ENCODE results near the gene CXCL12.

The CXCL12 gene

DNA sequence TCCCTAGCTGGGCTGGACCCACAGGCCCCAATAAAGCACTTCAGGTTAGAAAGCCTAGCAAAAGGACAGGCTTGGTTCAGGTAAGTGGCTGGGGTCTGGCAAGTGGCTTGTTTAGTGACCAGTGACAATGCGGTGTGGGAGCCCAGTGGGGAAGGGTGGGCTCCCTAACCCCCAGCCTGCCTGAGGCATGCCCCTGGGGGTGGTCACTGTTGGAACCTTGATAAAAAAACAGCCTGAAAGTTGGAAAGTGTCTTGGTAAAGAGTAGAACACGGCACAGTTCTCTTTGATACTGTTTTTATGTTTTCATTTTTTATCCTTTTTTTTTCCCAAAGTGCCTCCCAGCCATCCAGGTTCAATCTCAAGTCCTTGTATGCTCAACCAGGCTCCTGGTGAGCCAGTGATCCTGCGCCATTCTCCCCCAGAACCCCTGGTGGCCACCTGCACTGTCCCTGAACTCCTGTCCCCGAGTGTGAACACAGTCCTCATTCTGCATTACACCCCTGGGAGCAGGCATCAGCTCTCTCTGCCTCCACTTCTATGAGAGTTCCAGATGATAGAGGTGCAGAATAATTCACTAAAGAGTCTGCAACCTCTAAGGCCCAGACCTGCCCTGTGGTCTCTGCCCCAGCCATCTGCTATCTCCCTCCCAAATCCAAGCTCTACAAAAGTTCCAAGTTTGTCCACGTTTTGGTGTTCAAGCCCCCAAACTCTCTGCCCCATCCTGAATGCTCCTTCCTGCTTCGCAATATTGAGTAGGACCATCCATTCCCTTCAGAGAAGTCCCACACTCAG is 15.0 kb upstream of the CXCL12 start:
- DNase-seq (ENCODE audit: low read depth in 2 of 2): no peak

DNA sequence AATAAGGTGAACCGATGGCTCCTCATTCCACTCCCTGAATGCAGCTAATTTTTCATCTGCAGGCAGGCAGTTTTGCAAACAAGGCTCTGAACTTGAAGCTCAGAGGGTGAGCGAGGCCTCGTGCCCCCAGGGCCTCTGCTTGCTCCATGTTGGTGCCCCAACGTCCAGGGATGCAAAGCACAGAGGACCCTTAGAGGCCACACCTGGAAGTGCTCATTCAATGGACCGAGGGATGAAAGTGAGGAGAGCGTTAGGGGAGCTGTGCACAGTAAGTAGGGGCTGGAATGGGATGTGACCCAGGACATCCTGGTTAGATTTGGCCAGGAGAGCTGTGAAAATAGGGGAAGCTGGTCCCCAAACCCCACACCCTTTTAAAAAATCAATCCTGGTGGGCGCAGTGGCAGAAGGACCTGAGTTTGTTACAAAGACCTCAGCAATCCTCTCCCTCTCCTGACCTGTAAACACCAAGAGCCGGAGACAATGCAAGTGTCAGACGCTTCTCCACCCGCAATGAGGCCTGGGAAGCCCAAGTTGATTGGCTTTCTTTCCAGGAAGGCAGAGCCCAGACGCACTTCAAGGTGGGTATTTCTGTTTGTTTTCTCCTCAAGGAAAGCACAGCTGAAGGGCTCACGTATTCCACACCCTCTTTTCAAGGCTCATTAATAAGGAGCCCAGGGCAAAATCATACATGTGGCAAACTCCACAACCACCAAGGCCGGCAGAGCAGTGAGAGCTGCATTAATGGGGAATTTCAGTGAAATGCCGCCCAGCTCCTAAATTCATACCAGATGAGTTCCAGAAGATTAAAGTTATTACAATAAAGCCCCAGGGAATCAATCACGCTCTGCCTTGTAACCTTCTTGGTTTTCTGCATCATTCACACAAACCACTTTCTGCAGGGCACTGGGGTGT is 14.1 kb upstream of the CXCL12 start:
- DNase-seq (ENCODE audit: low read depth in 2 of 2): no peak

DNA sequence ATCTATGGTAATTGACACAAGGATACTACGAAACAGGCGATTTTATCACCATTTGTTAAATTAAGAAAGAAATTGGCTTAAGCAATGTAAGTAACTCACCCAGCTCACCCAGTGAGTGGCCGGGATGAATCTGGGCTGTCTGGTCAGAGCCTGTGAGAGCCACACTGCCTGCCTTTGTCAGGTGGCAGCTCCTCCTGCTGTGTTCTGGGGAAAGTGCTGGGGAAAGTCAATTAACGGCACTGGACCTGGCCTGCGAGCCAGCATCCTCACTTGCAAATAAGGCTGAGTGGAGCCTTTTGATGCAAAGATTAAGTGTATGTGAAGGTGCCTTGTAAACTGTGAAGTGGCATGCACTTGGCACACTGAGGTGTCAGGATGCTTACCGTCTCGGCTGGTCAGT is 13.4 kb upstream of the CXCL12 start:
- DNase-seq (ENCODE audit: low read depth in 2 of 2): no peak

DNA sequence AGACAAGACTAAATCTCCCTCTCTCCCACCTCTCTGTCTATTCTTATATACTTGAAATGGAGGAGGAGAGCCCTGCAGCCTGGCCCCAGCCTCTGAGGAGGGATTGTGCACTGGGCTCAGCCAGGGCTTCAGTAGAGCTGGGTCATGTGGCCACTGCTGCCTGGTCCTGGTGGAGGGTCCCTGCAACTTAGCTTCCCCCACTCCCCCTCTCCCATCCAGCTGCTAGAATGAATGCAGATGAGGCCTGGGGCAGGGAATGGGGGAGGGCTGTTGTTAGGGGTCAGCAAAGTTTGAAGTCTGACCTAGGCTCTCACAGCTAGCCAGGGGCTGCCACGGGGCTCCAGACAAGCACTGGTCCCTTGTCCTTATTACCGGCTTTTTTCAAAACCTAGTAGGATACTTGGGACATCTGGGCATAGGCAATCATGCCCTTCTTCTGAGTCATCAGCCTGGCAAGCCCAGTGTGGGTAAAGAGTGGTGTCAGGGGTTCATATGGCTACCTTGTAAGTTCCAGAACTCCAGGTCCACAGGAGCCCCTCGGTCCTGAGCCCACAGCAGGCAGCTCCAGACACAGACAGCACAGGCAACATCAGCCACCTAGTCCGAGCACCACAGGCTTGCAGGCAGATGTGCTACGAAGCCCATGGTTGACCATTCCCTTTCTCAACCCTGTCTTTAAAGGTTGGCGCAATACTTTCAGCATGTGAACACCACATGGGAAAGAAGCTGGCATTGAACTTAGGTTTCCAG is 12.8 kb upstream of the CXCL12 start:
- no peak for DNase-seq (ENCODE audit: low read depth in 2 of 2)

DNA sequence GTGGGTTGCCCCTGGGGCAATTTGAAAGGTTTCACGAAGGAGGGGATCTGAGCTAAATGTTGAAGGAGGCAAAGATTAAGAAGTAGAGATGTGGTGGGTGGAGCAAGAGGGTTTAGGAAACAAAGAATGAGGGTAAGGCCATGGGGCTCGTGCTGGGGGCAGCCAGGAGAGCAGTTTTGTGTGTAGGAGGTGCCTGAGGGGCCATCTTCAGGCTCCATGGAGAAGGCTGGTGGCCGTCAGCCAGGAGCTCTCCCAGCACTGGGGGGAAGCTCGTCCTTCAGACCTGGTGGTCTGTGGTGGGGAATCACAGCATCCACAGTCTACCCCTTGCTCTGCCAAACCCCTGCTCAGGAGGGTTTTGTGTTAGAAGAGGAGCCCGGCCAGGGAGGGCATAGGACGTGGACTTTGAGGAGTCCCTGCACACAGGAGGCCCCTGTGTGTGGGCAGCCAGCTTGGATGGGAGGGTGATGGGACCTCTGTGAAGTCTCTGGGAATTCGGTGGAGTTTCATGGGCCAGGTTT is 11.8 kb upstream of the CXCL12 start:
- DNase-seq (ENCODE audit: low read depth in 2 of 2): no peak

DNA sequence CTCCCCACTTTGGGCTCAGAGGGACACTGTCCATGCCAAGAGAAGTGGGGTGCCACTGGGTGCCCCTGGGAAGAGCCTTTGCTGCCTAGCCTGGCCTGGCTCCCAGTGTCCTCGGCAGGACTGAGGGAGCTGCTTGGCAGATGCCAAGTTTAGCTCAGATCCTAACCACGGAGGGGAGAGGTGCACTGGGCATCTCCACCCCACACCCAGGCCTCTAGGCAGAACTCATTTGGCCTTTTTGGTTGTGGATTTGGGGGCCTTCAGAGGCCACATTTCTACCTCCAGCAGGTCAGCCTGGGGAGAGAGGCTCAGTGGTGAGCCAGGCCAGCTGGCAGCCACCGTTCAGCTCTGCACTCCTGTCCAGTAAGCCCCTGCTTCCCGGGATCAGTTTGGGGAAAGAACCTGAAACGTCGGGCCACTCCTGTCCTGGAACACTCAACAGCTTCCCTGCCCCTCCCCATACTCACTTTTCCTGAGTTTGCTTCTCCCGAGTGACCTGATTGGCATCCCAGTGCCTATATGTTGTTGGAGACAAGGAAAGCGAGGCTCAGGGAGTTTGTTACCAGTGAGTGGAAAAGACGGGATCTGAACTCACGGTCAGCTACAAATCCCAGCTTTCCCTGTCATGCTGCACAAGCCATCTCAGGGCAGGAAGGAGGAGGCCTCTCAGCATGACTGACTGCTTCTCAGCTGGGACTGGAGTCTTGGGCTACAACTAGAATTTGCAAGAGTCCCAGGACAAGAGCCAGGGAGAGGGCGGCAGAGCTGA is 11.2 kb upstream of the CXCL12 start:
- no peak for DNase-seq (ENCODE audit: low read depth in 2 of 2)

DNA sequence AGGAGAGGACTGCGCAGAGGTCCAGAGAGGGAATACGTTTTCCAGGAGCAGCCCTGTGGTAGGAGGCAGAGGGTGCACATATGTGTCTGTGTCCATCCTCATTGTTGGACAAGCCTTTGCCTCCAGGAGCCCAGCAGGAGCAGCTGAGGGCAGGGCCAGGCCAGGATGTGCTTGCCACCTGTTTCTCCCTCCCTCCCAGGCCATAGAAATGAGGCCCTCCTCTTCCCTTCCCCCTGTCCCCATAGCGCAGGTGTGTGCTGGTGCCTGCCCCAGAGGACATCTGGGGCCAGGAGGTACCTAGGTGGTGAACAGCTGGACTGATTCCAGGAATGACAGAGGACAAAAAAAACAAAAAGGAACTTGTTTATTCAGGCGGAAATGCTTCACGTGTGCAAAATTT is 10.5 kb upstream of the CXCL12 start:
- DNase-seq (ENCODE audit: low read depth in 2 of 2): no peak

DNA sequence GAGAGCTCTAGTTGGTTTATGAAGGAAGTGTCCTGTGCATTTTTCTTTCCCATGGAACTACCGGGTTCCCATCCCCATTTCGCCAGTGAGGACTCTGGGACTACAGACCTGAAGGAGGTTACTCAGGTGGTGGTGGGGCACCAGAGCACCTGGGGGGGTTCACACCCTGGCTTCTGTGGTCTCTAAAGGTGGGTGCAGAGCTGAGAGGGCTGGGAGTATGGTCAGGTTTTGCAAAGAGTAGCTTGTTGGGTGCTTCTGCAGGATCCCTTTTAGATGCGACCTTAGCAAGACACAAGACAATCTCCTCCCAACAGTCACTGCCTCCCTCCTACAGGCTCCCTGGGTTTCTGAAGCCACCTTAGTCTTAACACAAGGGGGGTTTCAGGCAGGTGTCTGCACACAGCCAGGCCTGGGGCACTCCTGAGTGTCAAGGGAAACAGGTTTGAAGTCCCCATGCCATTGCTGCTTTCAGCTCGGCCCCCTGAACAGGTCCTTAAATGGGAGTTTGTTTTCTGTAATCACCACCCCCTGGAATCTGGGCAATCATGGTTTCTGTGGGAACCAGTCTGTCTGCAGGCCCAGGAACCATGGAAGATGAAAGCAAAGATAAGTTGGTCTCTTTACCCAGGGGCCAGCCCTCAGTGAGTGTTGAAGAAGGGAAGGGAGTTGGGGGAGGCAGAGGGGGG is 9.9 kb upstream of the CXCL12 start:
- DNase-seq (ENCODE audit: low read depth in 2 of 2): no peak

DNA sequence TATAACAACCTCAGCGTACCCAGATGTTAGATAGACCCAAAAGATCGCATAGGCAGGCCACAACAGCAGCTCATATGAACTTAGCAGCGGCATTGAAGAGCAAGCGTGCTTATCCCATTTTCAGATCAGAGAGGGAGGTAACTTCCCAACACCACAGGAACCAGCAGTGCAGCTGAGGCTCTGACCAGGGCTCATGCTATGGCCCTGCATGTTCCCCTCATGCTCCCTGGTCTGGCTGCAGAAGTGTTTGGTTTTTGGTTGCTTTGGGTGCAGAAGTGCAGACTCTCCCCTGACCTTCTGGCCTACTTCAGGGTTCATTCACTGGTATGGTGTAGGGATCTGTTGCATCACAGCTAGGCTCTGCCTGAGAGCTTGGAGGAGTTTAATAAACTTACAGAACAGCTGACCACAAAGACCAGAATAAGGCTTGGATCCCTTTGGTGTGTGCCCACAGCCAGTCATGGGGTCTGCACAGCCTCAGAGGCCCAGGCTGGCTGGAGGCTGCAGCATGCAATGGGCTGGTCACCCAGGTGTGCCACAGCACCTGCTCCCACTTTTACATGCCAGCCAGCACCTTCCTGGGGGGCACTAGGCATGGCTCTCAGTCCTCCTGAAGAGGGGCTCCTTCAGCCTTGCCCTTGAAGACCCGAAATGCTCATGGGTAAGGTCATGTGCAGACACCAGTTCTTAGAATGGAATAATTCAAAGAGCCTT is 9.1 kb upstream of the CXCL12 start:
- DNase-seq (ENCODE audit: low read depth in 2 of 2): no peak

DNA sequence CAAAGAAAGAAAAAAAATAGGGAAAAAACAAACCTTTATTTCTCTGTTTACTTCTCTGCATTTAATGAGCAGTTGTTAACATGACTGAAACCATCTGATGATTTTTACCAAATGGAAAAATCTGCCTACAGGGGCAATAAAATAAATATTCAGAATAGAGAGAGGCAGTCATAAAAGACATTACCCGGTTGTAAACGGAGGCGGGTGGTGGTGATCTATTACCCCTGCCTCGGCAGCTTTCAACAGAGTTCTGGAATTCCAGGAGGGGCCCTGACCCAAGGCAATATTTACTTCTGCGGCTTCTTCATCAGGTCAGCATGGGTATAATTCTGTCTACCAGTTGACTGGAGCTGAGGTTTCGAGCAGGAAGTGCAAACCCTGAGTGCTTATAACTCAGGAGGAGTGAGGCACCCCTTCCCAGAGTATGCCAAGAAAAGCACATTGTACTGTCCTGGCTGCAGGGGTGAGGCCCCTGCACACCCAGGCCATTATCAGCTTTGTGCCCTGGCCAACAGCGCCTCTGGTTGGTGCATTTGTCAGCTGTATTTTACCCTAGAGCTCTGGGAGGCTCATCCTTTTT is 8.2 kb upstream of the CXCL12 start:
- DNase-seq (ENCODE audit: low read depth in 2 of 2): no peak

DNA sequence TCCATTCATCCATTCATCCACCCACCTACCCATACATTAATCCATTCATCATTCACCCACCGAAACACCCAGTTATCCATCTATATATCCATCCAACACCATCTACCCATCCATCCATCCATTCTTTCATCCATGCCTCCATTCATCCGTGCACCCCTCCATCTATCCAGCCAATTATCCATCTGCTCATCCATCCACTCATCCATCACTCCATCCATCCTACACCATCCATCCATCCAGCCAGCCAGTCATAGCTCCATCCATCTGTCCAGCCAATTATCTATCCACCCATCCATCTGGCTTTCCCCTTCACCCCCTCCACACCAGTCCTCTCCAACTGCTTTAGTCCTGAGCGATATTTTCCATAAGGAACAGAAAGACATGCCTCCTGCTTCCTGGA is 7.5 kb upstream of the CXCL12 start:
- DNase-seq (ENCODE audit: low read depth in 2 of 2): no peak

DNA sequence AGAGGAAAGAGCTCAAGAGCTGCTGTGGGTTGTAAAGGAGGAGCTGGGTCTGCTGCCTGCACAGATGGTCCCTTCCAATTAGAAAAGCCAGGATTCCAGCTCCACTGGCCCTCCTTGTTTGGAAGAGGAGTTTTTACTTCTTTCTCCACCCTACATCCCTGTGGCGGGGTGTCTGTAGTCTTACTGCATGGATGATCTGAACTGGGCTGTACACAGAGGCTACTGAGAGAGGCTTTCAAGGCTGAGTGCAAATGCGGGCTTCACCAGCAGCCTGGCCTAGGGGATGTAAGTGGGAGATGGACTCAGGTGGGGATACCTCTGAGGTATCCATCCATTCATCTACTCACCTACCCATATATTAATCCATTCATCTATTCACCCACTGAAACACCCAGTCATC is 7.1 kb upstream of the CXCL12 start:
- no peak for DNase-seq (ENCODE audit: low read depth in 2 of 2)

DNA sequence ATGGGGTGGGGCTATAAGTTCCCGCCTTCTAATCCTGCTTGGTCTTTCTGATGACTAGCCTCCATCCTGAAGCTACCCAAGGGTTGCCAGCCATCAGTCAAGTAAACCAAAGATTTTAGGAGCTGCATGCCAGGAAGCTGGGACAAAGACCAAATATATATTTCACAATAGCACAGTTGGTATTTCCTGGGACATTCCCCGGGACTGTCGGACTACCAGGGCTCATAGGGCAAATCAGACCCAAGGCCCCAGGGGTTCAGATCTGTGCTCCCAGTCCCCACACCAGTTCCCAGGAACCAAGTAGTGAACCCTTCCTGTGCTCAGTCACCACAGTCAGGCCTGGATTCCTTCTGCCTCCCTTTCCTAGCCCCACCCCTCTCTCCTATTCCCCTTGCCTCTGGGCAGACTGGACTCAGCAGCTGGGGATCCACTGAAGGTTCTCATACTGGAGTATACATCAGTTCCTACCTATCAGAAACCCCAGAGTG is 5.7 kb upstream of the CXCL12 start:
- DNase-seq (ENCODE audit: low read depth in 2 of 2): no peak

DNA sequence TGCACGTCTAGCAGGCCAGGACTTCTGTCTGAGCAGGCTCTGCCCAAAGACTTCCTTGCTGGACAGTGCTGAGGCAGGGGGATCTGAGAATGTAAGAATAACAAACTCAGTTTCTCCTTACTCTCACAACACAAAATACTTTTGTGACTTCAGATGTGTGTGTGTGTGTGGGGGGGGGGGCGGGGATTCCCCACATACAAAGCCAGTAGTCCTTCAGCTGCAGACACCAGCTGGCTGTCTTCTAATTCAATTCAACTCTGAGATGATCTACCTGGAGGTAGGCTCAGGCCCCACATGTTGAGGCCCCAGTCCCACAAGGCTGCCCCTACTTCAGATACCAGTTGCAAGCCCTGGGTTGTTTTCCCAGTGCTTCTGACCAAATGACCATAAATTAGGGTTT is 4.7 kb upstream of the CXCL12 start:
- DNase-seq (ENCODE audit: low read depth in 2 of 2): no peak

DNA sequence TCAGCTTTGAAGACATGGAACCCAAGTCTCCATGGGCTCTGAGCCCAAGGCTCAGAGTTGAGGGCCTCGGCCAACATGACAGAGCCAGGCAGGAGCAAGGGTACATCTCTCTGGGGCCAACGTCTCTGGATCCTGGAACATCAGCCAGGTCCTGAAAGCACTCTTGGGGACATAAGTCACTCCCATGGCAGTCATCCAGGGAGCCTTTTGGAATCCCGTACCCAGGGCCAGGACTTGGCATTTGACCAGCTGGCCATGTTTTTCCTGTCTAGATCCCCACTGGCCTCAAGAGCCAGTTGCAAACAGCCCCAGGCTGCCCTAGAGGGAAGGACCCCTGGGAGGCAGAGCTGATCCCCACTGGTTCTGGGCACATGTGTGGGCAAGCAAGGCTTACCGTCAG is 4.3 kb upstream of the CXCL12 start:
- no peak for DNase-seq (ENCODE audit: low read depth in 2 of 2)

DNA sequence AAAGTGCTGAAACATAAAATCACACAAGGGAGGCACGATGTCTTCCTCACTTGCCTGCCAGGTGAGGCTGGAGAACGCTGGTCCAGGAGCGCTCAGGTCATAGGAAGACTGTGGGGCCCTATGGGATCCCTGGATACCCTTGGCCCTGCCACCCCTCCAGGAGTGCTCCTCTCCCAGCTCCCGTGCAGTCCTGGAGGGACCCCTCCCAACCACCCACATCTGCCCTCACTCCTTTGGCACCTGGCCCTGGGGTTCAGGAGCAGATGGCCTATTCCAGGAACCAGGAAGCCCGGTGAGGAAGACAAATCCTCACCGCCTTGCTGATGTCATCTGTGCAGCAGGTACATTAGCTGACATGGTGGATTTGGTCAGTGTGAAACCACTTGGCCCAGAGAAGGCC is 3.7 kb upstream of the CXCL12 start:
- no peak for DNase-seq (ENCODE audit: low read depth in 2 of 2)

DNA sequence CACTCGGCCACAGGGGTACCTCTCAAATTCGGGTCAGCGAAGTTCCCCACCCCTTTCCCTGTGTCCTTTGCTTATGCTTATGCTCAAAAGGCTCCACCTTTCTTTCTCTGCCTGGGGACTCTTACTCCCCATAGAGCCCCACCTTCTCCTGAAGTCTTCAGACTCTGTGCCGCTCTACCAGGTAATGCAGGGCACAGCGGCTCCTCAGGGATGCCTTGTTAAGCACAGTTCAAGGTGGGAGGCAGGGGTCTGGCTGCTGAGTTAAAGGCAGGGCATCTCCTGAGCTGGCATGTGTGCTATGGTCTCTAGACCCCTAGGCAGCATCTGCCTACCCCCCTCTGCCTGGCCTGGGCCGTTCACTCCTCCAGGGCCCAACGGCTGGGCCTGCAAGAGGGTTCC is 3.0 kb upstream of the CXCL12 start:
- DNase-seq (ENCODE audit: low read depth in 2 of 2): no peak

DNA sequence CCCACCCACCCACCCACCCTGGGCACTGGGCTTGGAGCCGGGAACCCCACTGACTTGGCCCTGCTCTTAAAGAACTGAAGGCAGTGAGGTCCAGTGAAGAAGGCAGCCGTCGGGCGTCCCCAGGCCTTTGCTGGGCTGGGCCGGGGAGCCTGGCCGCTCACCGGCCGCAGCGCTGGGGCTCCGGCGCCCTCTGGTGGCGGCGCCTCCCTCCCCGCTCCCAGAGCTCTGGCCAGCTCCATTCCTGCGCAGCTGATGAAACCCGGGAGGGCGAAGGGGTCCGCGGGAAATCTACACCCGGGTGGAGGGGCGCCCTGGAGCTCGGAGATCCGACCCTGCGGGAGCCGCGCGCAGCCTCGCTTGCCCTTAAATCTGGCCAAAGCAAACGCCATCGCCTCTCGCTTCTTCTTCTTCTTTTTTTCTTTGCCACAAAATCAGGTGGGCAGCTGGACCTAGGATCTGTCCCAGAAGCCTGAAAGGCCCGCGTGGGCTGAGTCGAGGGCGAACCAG is 1.7 kb upstream of the CXCL12 start:
- no peak for DNase-seq (ENCODE audit: low read depth in 2 of 2)

DNA sequence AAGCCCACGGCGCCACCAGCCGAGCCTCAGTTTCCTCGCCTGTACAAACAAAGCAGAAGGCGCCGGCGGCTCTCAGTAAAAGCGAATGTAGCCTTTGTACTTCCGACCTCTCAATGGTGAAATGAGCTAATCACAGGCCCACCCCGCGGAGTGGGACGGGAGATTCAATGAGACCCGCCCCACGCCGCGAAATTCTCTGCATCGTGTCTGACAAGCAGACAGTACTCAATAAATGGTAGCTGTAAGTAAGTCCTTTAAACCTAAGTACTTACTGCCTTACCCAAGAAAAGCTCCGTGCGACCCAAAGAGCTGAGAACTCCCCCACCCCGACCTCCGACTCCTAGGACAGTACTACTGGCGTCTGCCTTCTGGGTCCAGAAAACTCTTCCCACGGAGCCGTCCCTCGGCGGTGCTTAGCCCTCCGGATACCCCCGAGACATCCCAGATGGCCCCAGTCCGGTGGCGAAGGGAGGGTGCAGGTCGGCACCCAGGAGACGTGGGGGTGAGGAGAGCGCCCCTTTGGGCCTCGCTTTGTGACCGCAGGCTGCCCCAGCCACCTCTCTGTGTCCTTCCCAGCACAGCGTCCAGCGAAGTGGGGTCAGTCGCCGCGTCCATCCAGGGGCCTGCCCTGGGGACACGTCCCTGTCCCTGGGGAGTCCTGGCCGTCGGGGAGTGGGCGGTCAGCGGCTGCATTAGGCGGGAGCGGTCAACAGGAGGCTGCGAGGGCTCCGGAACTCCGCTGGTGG is 972 bp upstream of the CXCL12 start:
- no peak for DNase-seq (ENCODE audit: low read depth in 2 of 2)

Data from stimulated activated CD8-positive, alpha-beta memory T cell treated with anti-CD3 and anti-CD28 coated beads, Interleukin-2, amount 100 ng/mL, for 1 hour (primary cell).